DND-41 (cell line): ENCODE measurements around the gene LIPT2.

Experiments used
- EZH2 ChIP-seq: IDR thresholded peaks from 3 replicates; pipeline ENCODE4 v1.6.1; 2012; ENCODE audit warnings: borderline replicate concordance, low read depth, mild to moderate bottlenecking, moderate library complexity, low read length, inconsistent platforms; ENCODE audit not compliant: severe bottlenecking
- TF ChIP-seq, protein P1 (sequence below): IDR thresholded peaks from 2 replicates; pipeline ENCODE4 v1.5.1; 2012; ENCODE audit warnings: borderline replicate concordance, low read length, moderate library complexity, mild to moderate bottlenecking; ENCODE audit not compliant: poor library complexity, severe bottlenecking; ENCODE audit errors: extremely low read depth

DNA sequence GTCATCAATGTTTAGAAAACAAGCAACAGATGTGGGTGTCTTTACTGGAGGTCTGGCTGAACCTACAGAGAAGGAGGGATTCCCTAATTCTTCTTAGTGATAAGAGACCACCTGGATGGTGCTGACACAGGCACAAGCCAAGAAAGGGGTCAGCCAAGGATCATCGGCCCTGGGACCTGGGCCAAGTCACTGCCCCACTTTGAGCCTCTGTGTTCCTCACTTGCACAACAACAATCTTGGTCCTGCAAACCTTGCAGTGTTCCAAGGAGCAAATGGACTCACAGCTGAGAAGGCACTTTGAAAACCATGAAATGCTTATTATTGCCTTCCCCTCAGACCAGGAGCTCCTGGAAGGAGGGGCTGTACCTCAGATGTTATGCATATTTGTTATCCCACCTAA is 19.2 kb downstream of the LIPT2 start:
- TF ChIP-seq, protein P1, sequence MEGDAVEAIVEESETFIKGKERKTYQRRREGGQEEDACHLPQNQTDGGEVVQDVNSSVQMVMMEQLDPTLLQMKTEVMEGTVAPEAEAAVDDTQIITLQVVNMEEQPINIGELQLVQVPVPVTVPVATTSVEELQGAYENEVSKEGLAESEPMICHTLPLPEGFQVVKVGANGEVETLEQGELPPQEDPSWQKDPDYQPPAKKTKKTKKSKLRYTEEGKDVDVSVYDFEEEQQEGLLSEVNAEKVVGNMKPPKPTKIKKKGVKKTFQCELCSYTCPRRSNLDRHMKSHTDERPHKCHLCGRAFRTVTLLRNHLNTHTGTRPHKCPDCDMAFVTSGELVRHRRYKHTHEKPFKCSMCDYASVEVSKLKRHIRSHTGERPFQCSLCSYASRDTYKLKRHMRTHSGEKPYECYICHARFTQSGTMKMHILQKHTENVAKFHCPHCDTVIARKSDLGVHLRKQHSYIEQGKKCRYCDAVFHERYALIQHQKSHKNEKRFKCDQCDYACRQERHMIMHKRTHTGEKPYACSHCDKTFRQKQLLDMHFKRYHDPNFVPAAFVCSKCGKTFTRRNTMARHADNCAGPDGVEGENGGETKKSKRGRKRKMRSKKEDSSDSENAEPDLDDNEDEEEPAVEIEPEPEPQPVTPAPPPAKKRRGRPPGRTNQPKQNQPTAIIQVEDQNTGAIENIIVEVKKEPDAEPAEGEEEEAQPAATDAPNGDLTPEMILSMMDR, result no peak
- TF ChIP-seq EZH2, result no peak
